T-helper 1 cell treated with Interleukin-12 subunit alpha and Interleukin-12 subunit beta and Interleukin-4 antibody, amounts not matched to agents 30 ng/mL and 1 ng/mL, for 36 hours (primary cell): ENCODE measurements around the gene SCAMP5. TPM values are rescaled to one million over a fixed set of nuclear protein-coding genes. Genes with fewer than 3 reads are reported as not detected.

Experiments used
- intact Hi-C: fragments of 100-400 bp; cut with micrococcal nuclease; formaldehyde crosslinking; loops from one replicate; pipeline ENCODE4 v1.15.1; 2024
- total RNA-seq: library from RNA; stranded (reverse); gene quantifications from 2 replicates; pipeline ENCODE4 v1.2.3, GENCODE V29; 2022

SCAMP5 gene, protein sequence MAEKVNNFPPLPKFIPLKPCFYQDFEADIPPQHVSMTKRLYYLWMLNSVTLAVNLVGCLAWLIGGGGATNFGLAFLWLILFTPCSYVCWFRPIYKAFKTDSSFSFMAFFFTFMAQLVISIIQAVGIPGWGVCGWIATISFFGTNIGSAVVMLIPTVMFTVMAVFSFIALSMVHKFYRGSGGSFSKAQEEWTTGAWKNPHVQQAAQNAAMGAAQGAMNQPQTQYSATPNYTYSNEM
- 0.98 and 1.4 TPM in 2 replicates for total RNA-seq

GRCh38 chr15:74995182-74995778 lies at the start of gene SCAMP5:
Gene SCAMP5 (plus strand): TSS chr15:74995563. CDS start chr15:75011840, 16,277 bp downstream.
- intact Hi-C loops = loop anchor here (1.0 kb wide), 4 partner anchors 28 to 210 kb away; partner anchors contain the start of genes PPCDC, RPP25 and SCAMP2

DNA sequence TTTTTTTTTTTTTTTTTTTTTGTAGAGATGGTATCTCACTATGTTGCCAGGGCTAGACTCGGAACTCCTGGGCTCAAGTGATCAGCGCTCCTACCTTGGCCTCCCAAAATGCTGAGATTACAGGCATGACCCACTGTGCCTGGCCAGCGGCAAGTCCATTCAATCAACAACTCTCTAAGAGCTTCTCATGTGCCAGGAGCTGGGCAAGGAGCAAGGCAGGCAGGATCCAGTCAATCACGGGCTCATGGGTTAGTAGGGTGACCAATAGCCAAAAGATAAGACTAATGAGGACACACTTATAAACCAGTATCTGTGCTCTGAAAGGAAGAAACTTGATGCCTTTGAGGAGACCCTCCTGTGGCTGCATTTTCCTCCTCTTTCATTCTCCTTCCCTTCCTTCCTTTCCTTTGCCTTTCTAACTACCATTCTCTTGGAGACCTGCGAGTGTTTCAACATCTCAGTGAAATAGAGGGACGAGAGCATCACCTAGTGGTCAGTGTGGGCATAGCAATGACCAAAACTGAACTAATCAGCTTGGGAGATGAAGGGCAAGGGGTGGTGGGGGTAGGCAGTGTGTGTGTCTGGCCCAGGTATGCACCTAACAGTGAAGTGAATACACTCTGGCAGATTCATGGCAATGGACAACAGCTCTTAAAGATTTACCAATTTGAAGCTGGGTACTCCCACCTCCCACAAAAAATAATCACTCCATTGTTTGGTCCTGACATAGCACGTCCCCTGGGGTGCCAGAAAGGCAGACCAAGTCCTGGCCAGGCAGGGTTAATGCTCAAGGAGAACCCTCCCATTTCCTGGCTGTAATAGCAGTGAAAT lies 45.1 kb upstream of the SCAMP5 start:
- intact Hi-C loops = loop anchor here (1.0 to 10.0 kb wide), 8 partner anchors 12 to 695 kb away; partner anchors contain the start of genes COX5A, FAM219B, IMP3 and SNX33

DNA sequence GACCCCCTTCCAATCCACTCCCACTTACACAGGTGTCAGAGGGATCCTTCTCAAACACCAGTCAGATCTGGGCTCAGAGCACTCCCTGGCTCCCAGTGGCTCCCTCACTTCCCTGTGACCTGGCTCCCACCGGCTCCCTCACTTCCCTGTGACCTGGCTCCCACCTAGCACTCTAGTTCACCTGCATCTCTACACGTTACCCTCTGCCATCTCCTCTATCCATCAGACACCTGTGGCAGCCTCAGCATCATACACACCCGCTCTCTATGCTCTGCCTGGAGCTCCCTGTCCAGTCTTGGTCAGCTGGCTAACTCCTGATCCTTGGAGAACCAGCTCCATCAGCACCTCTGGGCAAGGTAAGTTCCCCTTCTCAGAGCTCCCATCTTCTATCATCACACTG lies 44.4 kb upstream of the SCAMP5 start:
- intact Hi-C loops = loop anchor here (2.0 to 10.0 kb wide), 3 partner anchors 44 to 694 kb away; partner anchors contain the start of genes FAM219B, IMP3 and SNX33

- intact Hi-C loops = loop anchor here (10.0 kb wide), 1 partner anchor 690 kb away; the partner anchor contains the start of genes IMP3 and SNX33
Observed at GRCh38 chr15:74954515-74954914, 40.8 kb upstream of the SCAMP5 start.

DNA sequence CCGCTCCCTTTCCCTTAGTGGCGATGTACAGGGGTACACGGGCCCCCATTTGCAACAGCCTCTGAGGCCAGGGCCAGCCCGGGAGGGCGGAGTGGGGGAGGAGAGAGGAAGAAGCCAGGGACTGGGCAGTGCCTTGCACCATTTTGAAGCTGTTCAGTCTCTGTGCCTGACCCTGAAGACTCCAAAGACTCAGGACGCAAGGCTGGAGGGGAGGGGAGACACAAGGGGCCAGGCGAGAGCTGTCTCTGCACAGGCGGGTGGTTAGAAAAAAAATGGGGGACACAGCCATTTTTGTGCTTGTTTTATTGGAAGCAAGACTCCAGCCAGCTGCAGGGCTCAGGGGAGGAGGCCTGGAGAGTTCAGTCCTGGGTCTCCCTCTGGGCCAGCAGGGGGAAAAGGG lies 40.3 kb upstream of the SCAMP5 start:
- intact Hi-C loops = loop anchor here (5.0 to 10.0 kb wide), 3 partner anchors 413 to 690 kb away; partner anchors contain the start of genes ARID3B, IMP3, SIN3A and SNX33

- intact Hi-C loops = loop anchor here (1.0 to 10.0 kb wide), 7 partner anchors 18 to 689 kb away; partner anchors contain the start of genes ARID3B, COX5A, IMP3 and PPCDC
Observed at GRCh38 chr15:74955796-74956647, 39.3 kb upstream of the SCAMP5 start.

GRCh38 chr15:74956648-74957475 lies 38.5 kb upstream of the SCAMP5 start, which contains the start of gene RPP25:
Gene RPP25 (minus strand): TSS chr15:74956772. CDS start chr15:74956583, 189 bp downstream.
- intact Hi-C loops = loop anchor here (1.0 to 10.0 kb wide), 7 partner anchors 19 to 688 kb away; partner anchors contain the start of genes ARID3B, COX5A, IMP3 and PPCDC

DNA sequence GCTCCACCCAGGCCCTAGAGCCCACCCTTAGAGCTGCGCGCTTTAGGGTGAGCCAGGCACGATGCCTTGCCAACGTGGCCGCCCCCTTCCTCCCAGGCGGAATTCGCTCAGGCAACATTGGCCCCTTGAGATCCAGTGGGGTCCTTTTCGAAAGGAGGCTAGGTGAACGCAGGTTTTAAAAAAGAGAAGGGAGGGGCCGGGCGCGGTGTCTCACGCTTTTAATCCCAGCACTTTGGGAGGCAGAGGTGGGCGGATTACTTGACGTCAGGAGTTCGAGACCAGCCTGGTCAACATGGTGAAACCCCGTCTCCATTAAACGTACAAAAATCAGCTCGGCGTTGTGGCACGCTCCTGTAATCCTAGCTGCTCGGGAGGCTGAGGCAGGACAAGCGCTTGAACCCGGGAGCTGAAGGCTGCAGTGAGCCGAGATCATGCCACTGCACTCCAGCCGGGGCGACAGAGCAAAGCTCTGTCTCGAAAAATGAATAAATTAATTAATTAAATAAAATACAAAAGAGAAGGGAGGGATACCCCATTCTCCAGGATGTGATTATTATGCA lies 37.8 kb upstream of the SCAMP5 start:
- intact Hi-C loops = loop anchor here (5.0 to 10.0 kb wide), 3 partner anchors 415 to 687 kb away; partner anchors contain the start of genes ARID3B, IMP3, SIN3A and SNX33

DNA sequence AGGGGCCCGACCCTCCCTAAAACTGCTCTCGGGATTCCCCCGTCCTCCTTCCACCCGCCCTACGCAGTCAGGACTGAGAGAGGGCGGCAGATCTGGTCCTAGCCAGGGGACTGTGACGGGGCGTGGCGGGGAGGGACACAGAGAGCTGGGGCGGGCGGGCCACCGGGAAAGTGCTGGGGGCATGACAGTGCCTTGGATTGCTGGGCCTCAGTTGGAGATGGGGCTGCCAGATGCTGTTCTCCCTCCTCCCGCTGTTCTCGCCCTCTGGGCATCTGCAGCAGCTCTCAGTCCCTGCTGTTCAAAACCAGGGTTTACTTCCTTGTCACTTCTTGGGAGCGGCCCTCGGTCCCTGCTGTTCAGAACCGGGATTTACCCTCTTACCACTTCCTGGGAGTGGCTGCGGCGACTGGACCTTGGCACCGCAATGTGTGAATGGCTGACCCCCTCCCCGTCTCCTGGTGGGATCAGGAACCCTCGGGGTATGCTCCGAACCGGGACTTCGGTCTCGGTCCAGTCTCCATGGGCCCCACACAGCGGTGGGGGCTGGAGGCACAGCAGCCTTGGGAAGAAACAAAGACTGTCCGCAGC lies 36.9 kb upstream of the SCAMP5 start:
- intact Hi-C loops = loop anchor here (5.0 to 10.0 kb wide), 3 partner anchors 416 to 686 kb away; partner anchors contain the start of genes ARID3B, IMP3, SIN3A and SNX33

- intact Hi-C loops = loop anchor here (5.0 to 10.0 kb wide), 3 partner anchors 417 to 686 kb away; partner anchors contain the start of genes ARID3B, IMP3, SIN3A and SNX33
Observed at GRCh38 chr15:74958908-74959585, 36.3 kb upstream of the SCAMP5 start.

DNA sequence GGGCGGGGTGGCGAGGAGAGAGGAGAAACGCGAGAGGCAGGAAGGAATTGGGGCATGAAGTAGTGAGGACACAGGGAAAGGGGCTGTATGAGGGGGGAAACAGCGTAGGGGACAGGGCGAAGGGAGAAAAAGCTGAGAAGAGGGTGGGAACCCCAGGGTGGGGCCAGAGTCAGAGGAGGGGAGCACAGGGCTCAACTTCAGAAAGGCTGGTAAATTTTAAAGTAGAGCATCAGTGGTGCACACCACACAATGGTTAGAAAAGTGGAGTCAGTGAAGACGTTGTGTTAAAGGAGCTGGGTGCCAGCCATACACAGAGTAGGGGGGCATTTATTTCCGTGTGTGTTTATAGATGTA lies 35.8 kb upstream of the SCAMP5 start:
- intact Hi-C loops = loop anchor here (5.0 to 10.0 kb wide), 3 partner anchors 417 to 685 kb away; partner anchors contain the start of genes ARID3B, IMP3, SIN3A and SNX33

DNA sequence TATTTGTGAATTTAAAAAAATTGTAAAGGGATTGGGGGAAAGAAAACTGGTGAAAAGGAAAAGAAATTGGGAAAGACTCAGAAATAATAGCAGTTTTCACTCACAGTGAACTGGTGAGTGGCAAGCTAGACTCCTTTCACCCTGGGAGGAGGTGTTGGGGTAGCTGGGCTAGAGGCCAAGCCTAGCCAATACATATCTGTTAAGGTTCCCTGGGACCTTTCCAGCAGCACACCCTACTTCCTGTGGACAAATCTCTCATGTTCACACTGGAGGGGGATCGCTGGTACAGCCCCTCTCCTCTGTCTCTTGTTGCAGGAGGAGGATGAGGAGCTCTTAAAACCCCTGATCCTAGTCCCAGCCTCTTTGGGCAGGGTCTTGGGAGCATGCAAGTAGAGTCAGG lies 35.1 kb upstream of the SCAMP5 start:
- intact Hi-C loops = no loop called here

- intact Hi-C loops = no loop called here
Observed at GRCh38 chr15:74960995-74961588, 34.3 kb upstream of the SCAMP5 start.

DNA sequence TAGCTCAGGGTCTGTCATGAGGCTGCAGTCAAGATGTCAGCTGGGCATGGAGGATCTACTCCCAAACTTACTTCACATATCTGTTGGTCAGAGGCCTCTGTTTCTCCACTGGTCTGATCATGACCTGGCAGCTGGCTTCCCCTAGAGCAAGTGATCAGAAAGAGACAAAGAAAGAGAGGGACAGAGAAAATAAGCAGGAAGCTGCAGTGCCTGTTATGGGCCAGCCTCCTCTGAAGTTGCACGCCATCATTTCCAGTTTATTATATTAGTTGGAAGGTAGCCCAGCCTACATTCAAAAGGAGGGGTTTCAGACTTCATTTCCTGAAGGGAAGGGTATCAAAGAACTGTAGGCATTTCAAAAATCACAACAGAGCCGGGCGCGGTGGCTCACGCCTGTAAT lies 33.7 kb upstream of the SCAMP5 start:
- intact Hi-C loops = no loop called here

DNA sequence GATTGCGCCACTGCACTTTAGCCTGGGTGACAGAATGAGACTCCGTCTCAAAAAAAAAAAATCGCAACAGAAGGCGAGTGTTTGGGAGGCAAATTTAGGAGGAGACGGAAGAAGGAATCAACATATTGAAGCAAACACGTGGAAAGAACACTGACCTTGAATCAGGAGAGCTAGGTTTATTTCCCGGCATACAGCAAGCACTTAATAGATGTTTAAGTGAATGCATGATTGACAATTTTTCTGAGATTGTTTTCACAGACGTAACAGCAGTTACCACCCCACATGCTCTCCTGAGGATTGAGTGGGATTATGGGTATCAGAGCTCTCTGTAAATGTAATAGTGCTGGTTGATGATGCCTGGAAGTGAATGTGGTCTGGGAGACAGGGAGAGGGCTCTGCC lies 33.1 kb upstream of the SCAMP5 start:
- intact Hi-C loops = no loop called here

DNA sequence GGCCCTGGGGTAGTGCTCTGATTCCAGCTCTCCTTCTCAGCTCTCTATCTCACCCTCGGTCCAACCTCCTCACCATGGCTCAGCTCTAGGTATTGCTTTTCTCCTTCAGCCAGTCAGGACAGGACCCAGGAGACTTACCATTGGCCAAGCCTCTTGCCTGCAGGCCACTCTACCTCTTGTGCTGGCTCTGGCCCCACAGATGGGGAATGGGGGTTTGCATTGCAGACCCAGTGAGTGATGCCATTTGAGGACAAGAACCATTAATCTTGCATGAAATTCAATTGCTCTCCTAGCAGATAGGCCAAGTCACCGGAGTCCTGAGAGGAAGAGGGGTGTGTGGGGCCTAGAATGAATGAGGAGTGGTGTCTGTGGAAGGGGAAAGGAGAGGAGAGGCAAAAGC lies 32.7 kb upstream of the SCAMP5 start:
- intact Hi-C loops = no loop called here

DNA sequence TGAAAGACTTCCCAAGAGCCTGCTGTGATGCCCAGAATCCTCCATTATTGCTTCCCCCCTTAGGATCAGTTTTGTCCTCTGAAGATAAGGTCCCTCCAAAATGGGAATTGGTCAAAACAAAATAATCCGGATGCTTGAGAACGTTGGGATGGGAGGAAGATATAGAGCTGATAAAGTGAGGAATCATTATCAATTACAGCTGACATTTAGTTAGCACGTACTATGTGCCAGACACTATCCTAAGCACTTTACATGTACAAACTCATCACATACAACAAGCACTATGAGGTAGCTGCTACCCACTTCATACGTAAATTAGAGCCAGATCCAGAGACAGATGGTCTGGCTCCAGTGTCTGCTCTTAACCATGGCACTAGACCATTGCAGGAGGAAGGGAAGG lies 32.1 kb upstream of the SCAMP5 start:
- intact Hi-C loops = no loop called here
